DMS79 (cell line): Measurements from ENCODE around the gene MYMX.

Experiments
- DNase-seq: peaks from one replicate; lab custom pipeline; 2025; lab: John Stamatoyannopoulos, UW

Gene MYMX

GRCh38 chr6:44264154-44265006 is 47.7 kb downstream of the MYMX start:
- DNase-seq, result no peak

GRCh38 chr6:44265007-44265721 is 48.4 kb downstream of the MYMX start, which contains the start of gene NFKBIE:
TSS of gene NFKBIE (minus strand) at chr6:44265551. CDS start at chr6:44265346, 205 bp downstream.
- DNase-seq, result peak; percentile 66

DNA sequence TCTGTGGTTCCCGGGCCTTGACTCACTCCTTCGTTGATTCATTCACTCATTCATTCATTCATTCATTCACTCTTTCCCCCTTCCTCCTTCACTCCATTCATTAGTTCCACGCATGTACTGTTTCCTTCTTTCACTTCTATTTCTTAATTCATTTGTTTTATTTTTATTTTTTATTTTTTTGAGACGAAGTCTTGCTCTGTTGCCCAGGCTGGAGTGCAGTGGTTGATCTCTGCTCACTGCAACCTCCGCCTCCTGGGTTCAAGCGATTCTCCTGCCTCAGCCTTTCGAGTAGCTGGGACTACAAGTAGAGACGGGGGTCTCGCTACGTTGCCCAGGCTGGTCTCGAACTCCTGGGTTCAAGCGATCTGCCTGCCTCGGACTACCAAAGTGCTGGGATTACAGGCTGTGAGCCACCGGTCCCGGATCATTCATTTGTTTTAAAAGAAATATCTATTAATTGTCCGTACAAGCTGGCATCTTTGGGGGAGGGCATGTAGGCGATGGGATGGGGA is 49.1 kb downstream of the MYMX start:
- DNase-seq, result no peak

DNA sequence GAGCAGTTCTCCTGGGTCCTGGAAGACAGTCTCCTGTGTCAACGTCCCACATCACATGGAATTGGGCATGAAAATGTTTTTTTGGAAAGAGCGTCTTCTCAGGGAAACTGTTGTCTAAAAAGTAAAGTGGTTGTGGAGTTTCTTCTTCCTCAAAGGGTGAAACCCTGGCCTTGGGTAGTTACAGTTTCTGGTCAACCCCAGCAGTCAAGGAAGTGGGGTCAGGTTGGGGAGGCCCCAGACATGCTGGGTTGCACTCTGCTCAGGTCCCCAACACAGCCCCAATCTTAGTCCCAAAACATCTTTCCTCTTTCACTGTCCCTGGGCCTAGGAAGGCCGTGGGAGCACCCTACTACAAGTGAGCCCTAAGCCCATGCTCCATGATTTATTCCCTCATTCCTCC is 49.6 kb downstream of the MYMX start:
- DNase-seq, result no peak

DNA sequence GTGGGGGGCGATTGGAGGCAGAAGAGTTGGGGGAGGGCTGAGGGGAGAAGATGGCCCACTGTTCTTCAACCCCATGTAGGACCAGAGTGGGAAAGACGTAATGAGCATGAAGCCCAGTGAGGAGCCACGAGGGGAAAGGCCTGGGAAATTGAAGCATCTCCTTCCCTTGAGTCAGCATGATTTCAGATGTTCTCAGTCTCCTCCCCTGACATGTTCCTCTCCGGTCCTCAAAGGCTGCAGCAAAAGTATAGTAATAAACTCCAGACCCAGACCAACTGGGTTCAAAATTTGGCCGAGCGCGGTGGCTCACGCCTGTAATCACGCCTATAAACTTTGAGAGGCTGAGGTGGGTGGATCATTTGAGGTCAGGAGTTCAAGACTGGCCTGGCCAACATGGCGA is 50.5 kb downstream of the MYMX start:
- DNase-seq, result no peak
